OCI-LY7 (cell line): ENCODE data around the gene PRIMA1. TPM values are rescaled to one million over a fixed set of nuclear protein-coding genes. Genes with fewer than 3 reads are reported as not detected.

Source experiments
- BruUV-seq: library from RNA; stranded (reverse); fragments of 400-500 nt; replicated peaks from 2 replicates; lab custom pipeline; 2021; lab: Mats Ljungman, UMichigan
- CTCF ChIA-PET: fragments of 300-600 bp; sonication (Branson Sonifier 250); formaldehyde crosslinking; loops from one replicate; lab custom pipeline; 2022; ENCODE audit warnings: antibody characterized with exemption; ENCODE audit not compliant: unreplicated experiment; lab: Charles Lee
- POLR2A ChIA-PET: fragments of 300-600 bp; sonication (Branson Sonifier 250); formaldehyde crosslinking; loops from one replicate; lab custom pipeline; 2022; ENCODE audit warnings: antibody characterized with exemption; lab: Charles Lee
- DNase-seq: peaks from one replicate; pipeline ENCODE4 v3.0.0-alpha.2; 2015; ENCODE audit warnings: low spot score
- H2AFZ ChIP-seq: fragments of 200-600 bp; sonication (generic), shearing (Covaris generic); 2 replicates; pipeline ENCODE4 v1.6.1; 2014; ENCODE audit warnings: mild to moderate bottlenecking, antibody characterized with exemption, low read length, moderate library complexity
- H3K27ac ChIP-seq: fragments of 200-600 bp; sonication (generic); 2 replicates; pipeline ENCODE4 v1.5.1; 2014; ENCODE audit warnings: mixed run types, low read depth, mild to moderate bottlenecking, moderate library complexity, low read length, inconsistent platforms; ENCODE audit not compliant: poor library complexity, severe bottlenecking
- H3K36me3 ChIP-seq: fragments of 200-600 bp; sonication (generic); 2 replicates; pipeline ENCODE4 v1.6.1; 2014; ENCODE audit warnings: mild to moderate bottlenecking, antibody characterized with exemption, low read length, moderate library complexity, mixed read lengths; ENCODE audit not compliant: insufficient read depth
- H3K4me1 ChIP-seq: fragments of 200-600 bp; sonication (generic); 2 replicates; pipeline ENCODE4 v1.5.1; 2014; ENCODE audit warnings: mild to moderate bottlenecking, low read length; ENCODE audit not compliant: insufficient read depth, poor library complexity, severe bottlenecking
- H3K4me2 ChIP-seq: fragments of 200-600 bp; sonication (generic); 2 replicates; pipeline ENCODE4 v1.6.1; 2014; ENCODE audit warnings: mild to moderate bottlenecking, low read length
- H3K4me3 ChIP-seq: fragments of 200-600 bp; sonication (generic); 2 replicates; pipeline ENCODE4 v1.5.1; 2014; ENCODE audit warnings: mild to moderate bottlenecking, low read depth, low read length; ENCODE audit not compliant: poor library complexity, severe bottlenecking
- H3K79me2 ChIP-seq: fragments of 200-600 bp; sonication (generic); 2 replicates; pipeline ENCODE4 v1.6.1; 2016; ENCODE audit warnings: low read depth, mild to moderate bottlenecking, low read length, moderate library complexity, mixed read lengths; ENCODE audit not compliant: insufficient read depth
- H3K9me2 ChIP-seq: fragments of 200-600 bp; sonication (generic); 2 replicates; pipeline ENCODE4 v1.6.1; 2016; ENCODE audit warnings: mild to moderate bottlenecking, low read length, mixed read lengths; ENCODE audit not compliant: insufficient read depth
- H3K9me3 ChIP-seq: fragments of 200-600 bp; sonication (generic); 2 replicates; pipeline ENCODE4 v1.6.1; 2014; ENCODE audit warnings: mild to moderate bottlenecking, mixed run types, low read length, mixed read lengths
- H4K20me1 ChIP-seq: fragments of 200-600 bp; sonication (generic); 2 replicates; pipeline ENCODE4 v1.6.1; 2014; ENCODE audit warnings: mild to moderate bottlenecking, antibody characterized with exemption, low read length, moderate library complexity, mixed read lengths; ENCODE audit not compliant: insufficient read depth
- CTCF ChIP-seq: fragments of 200-600 bp; sonication (generic); conservative IDR thresholded peaks from 2 replicates; pipeline ENCODE4 v1.5.1; 2014; ENCODE audit warnings: mild to moderate bottlenecking, antibody characterized with exemption, low read length, moderate library complexity, mixed read lengths
- EZH2phosphoT487 ChIP-seq: fragments of 200-600 bp; sonication (generic); IDR thresholded peaks from 2 replicates; pipeline ENCODE4 v1.6.1; 2018; ENCODE audit warnings: low read depth, borderline replicate concordance, mild to moderate bottlenecking, mixed run types, antibody characterized with exemption, low read length, moderate library complexity, mixed read lengths
- intact Hi-C: fragments of 100-400 bp; cut with micrococcal nuclease; formaldehyde crosslinking; loops from one replicate; pipeline ENCODE4 v1.10.0; 2022; ENCODE audit not compliant: unreplicated experiment
- total RNA-seq, 2 experiments: library from RNA; depleted of rRNA in 1 of 2; stranded (reverse); fragments of >200 nt in 1 of 2; shearing (Covaris generic) in 1 of 2; gene quantifications; 2 replicates each; pipeline ENCODE4 v1.2.3, GENCODE V29; 2014 to 2022

Gene PRIMA1
- total RNA-seq, 2 experiments from 2014 or later, result not detected

DNA sequence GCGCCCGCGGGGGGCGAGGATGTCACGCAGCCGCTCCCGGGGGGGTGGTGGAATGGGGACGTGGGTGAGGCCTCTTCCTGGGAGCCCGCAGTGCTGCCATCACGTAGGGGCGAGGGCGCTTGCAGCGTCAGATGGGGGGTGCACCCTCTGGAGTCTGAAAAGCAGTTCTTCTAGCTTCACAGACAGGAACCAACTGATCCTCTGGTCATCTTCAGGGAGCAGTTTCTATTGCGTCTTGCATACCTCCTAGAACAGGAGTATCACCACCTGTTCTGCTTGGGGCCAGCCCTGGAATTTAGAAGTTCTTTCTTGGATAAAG, 36.9 kb upstream of the PRIMA1 start:
- Histone ChIP-seq H4K20me1 (no peaks in the 10 kb centered on the region), H3K4me3 (no peak overlapping the region), H3K79me2 (no peaks in the 10 kb centered on the region), H3K4me1 (no peaks in the 10 kb centered on the region), H3K27ac (no peak overlapping the region), H3K4me2 (no peak overlapping the region), H2AFZ (no peak overlapping the region), H3K9me3 (no peaks in the 10 kb centered on the region), H3K36me3 (no peaks in the 10 kb centered on the region), H3K9me2 (no peaks in the 10 kb centered on the region)
- DNase-seq, result no peak
- intact Hi-C loops, result no loop called here
- TF ChIP-seq CTCF (no peak), EZH2phosphoT487 (no peak)
- CTCF ChIA-PET, result no interaction called here
- no TSS peak for BruUV-seq
- POLR2A ChIA-PET, result no interaction called here

DNA sequence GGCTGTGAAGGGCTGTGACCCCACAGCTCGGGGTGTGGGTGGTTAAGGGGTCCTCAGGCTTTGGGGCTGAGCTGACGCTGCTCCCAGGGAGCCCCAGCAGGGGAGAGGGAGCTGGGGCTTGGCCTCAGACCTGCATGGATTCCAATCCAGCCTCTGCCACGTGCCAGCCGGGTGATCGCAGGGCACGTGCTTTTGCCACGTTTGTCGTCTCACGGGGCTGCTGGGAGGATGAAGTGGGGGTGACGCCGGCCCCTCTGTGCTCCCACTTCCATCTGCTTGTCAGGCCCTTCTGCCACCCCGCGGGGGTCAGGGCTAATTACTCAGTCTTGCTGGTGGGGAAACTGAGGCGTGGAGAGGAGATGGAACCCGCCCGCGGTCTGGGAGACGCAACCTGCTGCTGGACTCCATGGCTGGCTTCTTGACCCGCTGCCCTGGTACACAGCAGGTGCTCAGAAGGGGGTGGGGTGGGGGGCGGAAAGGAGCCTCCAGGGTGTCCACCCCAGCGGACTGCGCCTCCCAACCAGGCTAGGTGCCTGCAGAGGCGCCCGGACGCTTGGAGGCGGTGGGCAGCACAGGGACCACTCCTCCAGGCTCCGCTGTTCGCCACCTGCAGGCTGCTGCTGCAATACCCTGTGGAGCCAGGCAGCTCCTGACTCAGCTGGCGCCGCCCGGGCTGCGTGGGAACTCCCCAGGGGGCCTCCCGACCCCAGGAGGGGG, 36.4 kb upstream of the PRIMA1 start:
- DNase-seq, result no peak
- no TSS peak for BruUV-seq
- Histone ChIP-seq H4K20me1 (no peaks in the 10 kb centered on the region), H3K79me2 (no peaks in the 10 kb centered on the region), H3K4me3 (no peak overlapping the region), H3K4me1 (no peaks in the 10 kb centered on the region), H3K9me2 (no peaks in the 10 kb centered on the region), H3K4me2 (no peak overlapping the region), H2AFZ (no peak overlapping the region), H3K9me3 (no peaks in the 10 kb centered on the region), H3K27ac (no peak overlapping the region), H3K36me3 (no peaks in the 10 kb centered on the region)
- intact Hi-C loops, result no loop called here
- TF ChIP-seq EZH2phosphoT487 (no peak), CTCF (no peak)
- POLR2A ChIA-PET, result no interaction called here
- CTCF ChIA-PET, result no interaction called here

DNA sequence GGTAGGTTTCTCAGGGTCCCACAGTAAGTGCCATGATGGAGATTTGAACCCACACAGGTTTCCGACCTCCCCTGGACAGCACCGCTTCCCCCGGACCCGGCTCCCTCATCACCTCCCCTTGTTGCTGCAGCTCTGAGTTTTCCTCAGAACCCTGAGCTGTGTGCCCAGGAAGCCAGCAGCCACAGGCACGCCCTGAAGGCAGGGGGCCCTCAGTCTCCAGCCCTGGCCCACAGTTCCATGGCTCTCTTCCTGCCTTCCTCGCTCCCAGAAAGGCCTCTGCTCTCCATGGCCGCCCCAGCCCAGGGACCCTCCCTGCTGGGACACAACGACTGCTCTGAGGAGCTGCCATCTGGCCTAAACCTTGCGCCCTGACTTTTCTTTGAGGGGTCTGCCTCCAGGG, 35.8 kb upstream of the PRIMA1 start:
- Histone ChIP-seq H3K36me3 (no peaks in the 10 kb centered on the region), H2AFZ (no peak overlapping the region), H3K9me3 (no peaks in the 10 kb centered on the region), H3K4me2 (no peak overlapping the region), H3K4me3 (no peak overlapping the region), H3K9me2 (no peaks in the 10 kb centered on the region), H4K20me1 (no peaks in the 10 kb centered on the region), H3K4me1 (no peaks in the 10 kb centered on the region), H3K27ac (no peak overlapping the region), H3K79me2 (no peaks in the 10 kb centered on the region)
- ChIA-PET POLR2A (no interaction called here), CTCF (no interaction called here)
- TF ChIP-seq CTCF (no peak), EZH2phosphoT487 (no peak)
- no peak for DNase-seq
- intact Hi-C loops, result no loop called here
- no TSS peak for BruUV-seq
